ENCODE data around the gene RABAC1. TPM values are rescaled to one million over a fixed set of nuclear protein-coding genes. Genes with fewer than 3 reads are reported as not detected.

RABAC1 gene
- total RNA-seq, 6 experiments from 2014 or later = 53.6 to 124 (median 75.8) TPM

DNA sequence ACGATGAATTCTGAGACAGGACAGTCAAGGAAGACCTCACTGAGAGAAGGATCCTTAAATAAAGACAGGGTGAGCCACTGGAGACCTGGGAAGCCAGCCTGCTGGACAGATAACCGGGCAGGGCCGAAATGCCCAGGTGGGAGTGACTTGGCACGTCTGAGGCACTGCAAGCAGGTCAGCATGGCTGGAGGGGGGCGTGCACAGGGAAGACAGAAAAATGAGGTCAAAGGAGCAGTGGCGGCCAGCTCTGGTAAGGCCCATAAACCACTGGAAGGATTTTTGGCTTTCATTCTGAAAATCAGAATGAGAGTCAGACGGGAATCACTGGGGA lies 40.7 kb upstream of the RABAC1 start:
- 38% methylated on average over 5 of the region's 7 CpGs for WGBS (ENCODE audit: insufficient coverage, low coverage, low lambda C conversion rate, missing lambda C conversion rate)
- TF ChIP-seq POLR2A (IDR thresholded peaks at IDR 0.05) = no peak
- TF ChIP-seq CTCF (IDR thresholded peaks at IDR 0.05) = no peak
- no peak for ATAC-seq

GRCh38 chr19:41999071-41999877 lies 40.2 kb upstream of the RABAC1 start:
- Histone ChIP-seq H3K27ac (no peak overlapping the region), H3K9me3 (no peaks in the 10 kb centered on the region), H3K27me3 (peaks cover 0 to 4% of the 10 kb centered on the region in 2 donors), H3K4me3 (no peak overlapping the region), H3K4me1 (no peaks in the 10 kb centered on the region), H3K36me3 (no peaks in the 10 kb centered on the region)
- DNase-seq = no peak
- intact Hi-C loops (cut with DNase I) = no loop called here
- WGBS (ENCODE audit: insufficient coverage, low coverage, low lambda C conversion rate, missing lambda C conversion rate) = 42% methylated on average over 6 of the region's 55 CpGs
- TF ChIP-seq CTCF (IDR thresholded peaks at IDR 0.05) = no peak
- TF ChIP-seq POLR2A (IDR thresholded peaks at IDR 0.05) = no peak
- no peak for ATAC-seq

More for the DNA sequence above, 40.7 kb upstream of the RABAC1 start:
- Histone ChIP-seq H3K4me3 (no peak overlapping the region), H3K9me3 (no peaks in the 10 kb centered on the region), H3K27me3 (peaks cover 0 to 4% of the 10 kb centered on the region in 2 donors), H3K36me3 (no peaks in the 10 kb centered on the region), H3K27ac (no peak overlapping the region), H3K4me1 (no peaks in the 10 kb centered on the region)
- no peak for DNase-seq
- intact Hi-C loops (cut with DNase I) = no loop called here

DNA sequence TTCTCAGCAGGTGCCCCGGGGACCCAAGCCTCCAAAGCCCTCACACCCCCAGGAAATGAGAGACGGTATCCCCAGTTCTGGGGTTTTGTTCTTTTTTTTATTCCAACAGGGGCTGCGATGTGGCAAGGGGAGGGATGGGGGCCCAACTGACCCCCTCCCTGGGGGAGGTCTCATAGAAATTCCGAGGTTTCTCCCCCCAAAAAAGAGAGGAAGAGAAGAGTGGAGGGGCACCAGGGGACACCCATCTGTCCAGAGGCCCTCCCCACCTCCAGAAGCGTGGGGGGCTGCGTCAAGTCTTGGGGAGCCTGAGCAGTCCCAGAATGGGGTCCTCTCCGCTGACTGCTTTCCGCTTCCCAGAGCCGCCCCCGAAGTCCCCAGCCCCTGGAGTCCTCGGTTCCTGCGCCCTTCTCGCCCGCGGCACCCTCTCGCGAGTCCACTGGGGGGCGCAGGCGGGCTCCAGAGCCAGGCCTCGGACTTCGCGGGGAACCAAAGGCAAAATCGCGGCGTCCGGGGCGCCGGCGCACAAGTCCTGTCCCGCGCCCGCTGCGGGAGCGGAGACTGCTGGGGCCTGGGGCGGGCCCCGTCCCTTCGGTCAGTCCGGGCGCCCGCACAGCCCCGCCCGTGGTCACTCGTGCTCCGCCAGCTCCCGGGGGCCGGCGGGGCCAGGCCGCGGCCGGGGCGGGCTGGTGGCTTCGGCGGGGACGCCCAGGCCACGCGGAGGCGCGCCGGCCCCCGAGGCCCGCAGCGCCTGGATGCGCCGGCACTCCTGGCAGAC lies 39.3 kb upstream of the RABAC1 start:
- H3K27me3 ChIP-seq = peaks cover 0 to 11% of the 10 kb centered on the region in 2 donors
- no peaks in the 10 kb centered on the region for H3K36me3 ChIP-seq
- TF ChIP-seq CTCF (IDR thresholded peaks at IDR 0.05) (peak in 2 of 4 donors; percentile 22 to 33), POLR2A (IDR thresholded peaks at IDR 0.05) (no peak)
- DNase-seq = no peak
- H3K9me3 ChIP-seq = no peaks in the 10 kb centered on the region
- 4% methylated on average over 5 of the region's 64 CpGs for WGBS (ENCODE audit: insufficient coverage, low coverage, low lambda C conversion rate, missing lambda C conversion rate)
- H3K27ac ChIP-seq = no peak overlapping the region
- no peak for ATAC-seq
- no peak overlapping the region for H3K4me3 ChIP-seq
- intact Hi-C loops (cut with DNase I) = no loop called here
- H3K4me1 ChIP-seq = no peaks in the 10 kb centered on the region

- intact Hi-C loops (cut with DNase I) = no loop called here
- WGBS (ENCODE audit: insufficient coverage, low coverage, low lambda C conversion rate, missing lambda C conversion rate) = 1% methylated on average over 13 of the region's 14 CpGs
- H3K4me1 ChIP-seq = no peaks in the 10 kb centered on the region
- TF ChIP-seq CTCF (IDR thresholded peaks at IDR 0.05) = no peak
- no peak overlapping the region for H3K4me3 ChIP-seq
- H3K27ac ChIP-seq = no peak overlapping the region
- DNase-seq = no peak
- H3K9me3 ChIP-seq = no peaks in the 10 kb centered on the region
- no peaks in the 10 kb centered on the region for H3K36me3 ChIP-seq
- ATAC-seq = no peak
- peaks cover 0 to 11% of the 10 kb centered on the region in 2 donors for H3K27me3 ChIP-seq
These were observed 38.7 kb upstream of the RABAC1 start for GRCh38 chr19:41997851-41998229.
